HG02981 (cell line): ENCODE results near the gene CYB561.

Experiments used
- ATAC-seq: cut with Tn5 transposase; IDR thresholded peaks from one replicate; pipeline ENCODE4 v1.9.1; 2021; ENCODE audit warnings: mild to moderate bottlenecking, moderate library complexity; ENCODE audit not compliant: unreplicated experiment

Gene CYB561

GRCh38 chr17:63435681-63436522, 10.2 kb downstream of the CYB561 start:
- no peak for ATAC-seq

- ATAC-seq, result no peak
These were observed 11.0 kb downstream of the CYB561 start for GRCh38 chr17:63434951-63435571.

- no peak for ATAC-seq
These were observed 12.1 kb downstream of the CYB561 start for GRCh38 chr17:63433746-63434591.

GRCh38 chr17:63431939-63432804, 13.9 kb downstream of the CYB561 start:
- ATAC-seq, result no peak

- no peak for ATAC-seq
These were observed 14.5 kb downstream of the CYB561 start for GRCh38 chr17:63431618-63431938.

GRCh38 chr17:63430223-63430622, 15.9 kb downstream of the CYB561 start:
- ATAC-seq, result no peak

- ATAC-seq, result no peak
These were observed 16.3 kb downstream of the CYB561 start for GRCh38 chr17:63429766-63430165.

GRCh38 chr17:63426917-63427308, 19.2 kb downstream of the CYB561 start:
- no peak for ATAC-seq

- ATAC-seq, result no peak
These were observed 19.8 kb downstream of the CYB561 start for GRCh38 chr17:63426041-63426916.

GRCh38 chr17:63425483-63425882, 20.6 kb downstream of the CYB561 start:
- ATAC-seq, result peak; percentile 68

GRCh38 chr17:63423963-63424362, 22.1 kb downstream of the CYB561 start:
- ATAC-seq, result no peak

GRCh38 chr17:63423251-63423950, 22.7 kb downstream of the CYB561 start:
- ATAC-seq, result no peak

- ATAC-seq, result no peak
These were observed 24.1 kb downstream of the CYB561 start for GRCh38 chr17:63421681-63422645.

- no peak for ATAC-seq
These were observed 25.0 kb downstream of the CYB561 start for GRCh38 chr17:63420868-63421680.

- no peak for ATAC-seq
These were observed 25.9 kb downstream of the CYB561 start for GRCh38 chr17:63419949-63420867.

- ATAC-seq, result no peak
These were observed 26.7 kb downstream of the CYB561 start for GRCh38 chr17:63419398-63419797.
